Psoas muscle (tissue), 8 donors: Measurements from ENCODE around the gene MLLT1. TPM values are rescaled to one million over a fixed set of nuclear protein-coding genes. Genes with fewer than 3 reads are reported as not detected.

Source experiments
- ATAC-seq, 4 donors: fragments of 200-7000 bp; cut with Tn5 transposase; one replicate each; pipeline ENCODE4 v1.9.1; 2020; ENCODE audit warnings: moderate library complexity in 3 of 4, mild to moderate bottlenecking in 2 of 4
- DNase-seq, 2 donors: peaks; one replicate each; pipeline ENCODE4 v3.0.0-alpha.2; 2020
- H3K27ac ChIP-seq: fragments of 200-600 bp; one replicate; pipeline ENCODE4 v1.8.0; 2022
- H3K27me3 ChIP-seq, 3 donors: fragments of 200-600 bp in 1 of 3; one replicate each; pipeline versions ENCODE4 v1.6.1 to v1.8.0; 2013 to 2022; ENCODE audit warnings: low read length in 2 of 3, mild to moderate bottlenecking in 2 of 3, moderate library complexity in 1 of 3; ENCODE audit not compliant: insufficient read depth in 3 of 3
- H3K36me3 ChIP-seq, 2 donors: fragments of 200-600 bp in 1 of 2; one replicate each; pipeline versions ENCODE4 v1.6.1 to v1.8.0; 2013 to 2022; ENCODE audit warnings: low read depth in 1 of 2, mild to moderate bottlenecking in 1 of 2, moderate library complexity in 1 of 2; ENCODE audit not compliant: insufficient read depth in 1 of 2
- H3K4me1 ChIP-seq: fragments of 200-600 bp; one replicate; pipeline ENCODE4 v1.8.0; 2022
- H3K4me3 ChIP-seq: fragments of 200-600 bp; one replicate; pipeline ENCODE4 v1.8.0; 2022; ENCODE audit warnings: mild to moderate bottlenecking
- H3K9me3 ChIP-seq: fragments of 200-600 bp; one replicate; pipeline ENCODE4 v1.8.0; 2022
- CTCF ChIP-seq: fragments of 200-600 bp; IDR thresholded peaks from one replicate; pipeline ENCODE4 v1.8.0; 2022; ENCODE audit warnings: antibody characterized with exemption
- WGBS, 3 donors: extraction: QIAGEN DNeasy Blood & Tissue Kit; methylation state at CpG; one replicate each; pipeline versions ENCODE4 v1.1.6 to v1.1.7; 2013; 5-methylcytosine and 5-hydroxymethylcytosine counted together
- intact Hi-C, 2 donors: fragments of 100-400 bp; cut with DNase I; formaldehyde crosslinking; loops; one replicate each; pipeline versions ENCODE4 v1.11.0 to v1.14.2; 2022
- polyA plus RNA-seq, 3 donors: library from polyadenylated mRNA; stranded (reverse); fragments of 200-250 nt; gene quantifications; one replicate each; pipeline ENCODE4 v1.2.3, GENCODE V29; 2013
- total RNA-seq, 4 donors: library from RNA; stranded (reverse); fragmentation: NEBNext Ultra II Directional in 2 of 4; extraction: Animal tissue kit (Norgen Biotek cat#: 25700) in 2 of 4; gene quantifications; one replicate each; pipeline versions ENCODE4 v1.2.1 to v1.2.4, GENCODE V29; 2021 to 2023
- donor health status: healthy with polysubstance abuse.
- donor health status: DM: no; HTN: no; CAD: no; lungs with moderate emphysema.
- donor health status: Bipolar disorder and iron deficiency.
- donor health status: healthy.
- donor health status: DM: yes; HTN: yes; CAD: no.
- donor health status: DM: no; HTN: no; CAD: no.
- donor health status: DM: no; HTN: no; CAD: no.
- donor health status: DM: yes; HTN: yes; CAD: no.

The MLLT1 gene
- total and polyA plus RNA-seq, 7 donors, result 24.2 to 51.7 (median 35.8) TPM

DNA sequence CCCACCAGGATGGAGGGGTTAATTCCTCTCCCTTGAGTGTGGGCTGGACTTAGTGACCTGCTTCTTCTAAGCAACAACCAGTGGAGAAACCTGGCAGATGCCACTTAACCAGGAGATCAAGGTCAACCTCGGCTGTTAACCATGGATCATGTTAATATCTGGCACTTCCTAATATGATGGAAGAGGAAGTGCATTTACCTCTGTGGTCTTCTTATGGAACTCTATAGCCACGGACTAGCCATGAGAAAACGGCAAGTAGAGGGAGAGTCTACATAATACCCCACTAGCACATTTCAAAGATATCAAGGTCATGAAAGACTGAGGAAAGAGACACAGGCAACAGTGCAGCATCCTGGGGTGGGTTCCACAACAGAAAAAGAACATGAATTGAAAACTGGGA lies 31.4 kb downstream of the MLLT1 start:
- 44 to 63% (median 46%) methylated on average over 3 of the region's 3 CpGs for WGBS, 3 donors
- DNase-seq, result no peak
- intact Hi-C loops, result no loop called here
- TF ChIP-seq CTCF, result no peak
- Histone ChIP-seq H3K9me3 (no peaks in the 10 kb centered on the region), H3K36me3 (no peaks in the 10 kb centered on the region), H3K4me1 (peaks cover 44% of the 10 kb centered on the region), H3K27me3 (no peaks in the 10 kb centered on the region), H3K4me3 (no peak overlapping the region), H3K27ac (no peak overlapping the region)
- ATAC-seq, result peak in 2 of 4 donors; percentile 24 to 48

DNA sequence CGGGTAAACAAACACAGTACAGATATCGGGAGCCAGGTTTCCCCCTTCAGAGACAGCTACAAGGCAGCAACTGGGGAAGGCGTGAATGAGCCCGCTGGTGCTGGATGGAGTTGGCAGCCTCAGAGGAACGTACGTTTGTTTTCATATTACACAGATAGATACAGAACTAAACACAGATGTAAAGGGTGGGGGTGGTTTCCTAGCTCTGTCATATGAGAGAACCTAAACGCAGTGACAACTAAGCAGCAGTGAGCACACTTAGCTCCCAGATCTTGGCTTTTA lies 32.8 kb downstream of the MLLT1 start:
- ATAC-seq, result no peak
- Histone ChIP-seq H3K4me3 (no peak overlapping the region), H3K27ac (no peak overlapping the region), H3K9me3 (no peaks in the 10 kb centered on the region), H3K36me3 (no peaks in the 10 kb centered on the region), H3K4me1 (peaks cover 58% of the 10 kb centered on the region), H3K27me3 (no peaks in the 10 kb centered on the region)
- TF ChIP-seq CTCF, result no peak
- DNase-seq, result no peak
- intact Hi-C loops, result no loop called here
- 77 to 96% (median 88%) methylated on average over 7 of the region's 7 CpGs for WGBS, 3 donors

- no peak overlapping the region for H3K4me3 ChIP-seq
- H3K27ac ChIP-seq, result no peak overlapping the region
- 87 to 95% (median 90%) methylated on average over 20 of the region's 20 CpGs for WGBS, 3 donors
- ATAC-seq (no peak), DNase-seq (no peak)
- no peaks in the 10 kb centered on the region for H3K36me3 ChIP-seq
- intact Hi-C loops, result no loop called here
- H3K9me3 ChIP-seq, result no peaks in the 10 kb centered on the region
- peaks cover 58% of the 10 kb centered on the region for H3K4me1 ChIP-seq
- no peak for TF ChIP-seq CTCF
- H3K27me3 ChIP-seq, result no peaks in the 10 kb centered on the region
Measured at GRCh38 chr19:6246174-6247006, 33.4 kb downstream of the MLLT1 start.

DNA sequence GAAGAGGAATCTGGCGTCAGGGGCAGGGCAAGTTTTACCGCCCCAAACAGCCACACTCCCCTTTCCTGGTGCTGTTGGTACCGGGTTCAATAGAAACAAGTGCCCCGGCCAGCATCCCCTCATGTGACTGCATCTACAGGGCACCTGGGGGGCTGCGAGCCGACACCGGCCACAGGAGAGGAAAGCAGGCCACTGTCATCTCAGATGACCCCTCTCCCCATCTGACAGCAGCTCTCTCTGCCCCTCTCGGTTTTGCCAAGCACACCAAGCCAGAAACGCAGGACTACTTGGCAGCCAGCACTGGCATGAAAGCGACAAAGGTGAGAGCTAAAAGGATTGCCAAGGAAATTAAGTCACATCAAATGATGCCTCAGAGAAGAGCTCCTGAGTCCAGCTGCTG lies 37.1 kb downstream of the MLLT1 start:
- intact Hi-C loops, result no loop called here
- no peaks in the 10 kb centered on the region for H3K9me3 ChIP-seq
- H3K4me3 ChIP-seq, result no peak overlapping the region
- peaks cover 50% of the 10 kb centered on the region for H3K4me1 ChIP-seq
- WGBS, 3 donors, result 36 to 65% (median 41%) methylated on average over 10 of the region's 10 CpGs
- no peaks in the 10 kb centered on the region for H3K27me3 ChIP-seq
- DNase-seq, result no peak
- H3K27ac ChIP-seq, result no peak overlapping the region
- TF ChIP-seq CTCF, result no peak
- ATAC-seq, result no peak
- no peaks in the 10 kb centered on the region for H3K36me3 ChIP-seq
